Hepatocyte (in vitro differentiated cells): ENCODE measurements around the gene OR51G1.

Experiments
- CTCF ChIP-seq: fragments of 200-600 bp; sonication (generic); IDR thresholded peaks from 2 replicates; pipeline ENCODE4 v1.5.1; 2016; ENCODE audit warnings: antibody characterized with exemption, mild to moderate bottlenecking; ENCODE audit not compliant: poor library complexity
- EZH2 ChIP-seq: fragments of 200-600 bp; sonication (generic); IDR thresholded peaks from 2 replicates; pipeline ENCODE4 v1.6.1; 2016; ENCODE audit warnings: antibody characterized with exemption, mild to moderate bottlenecking, borderline replicate concordance

GRCh38 chr11:4936745-4937144 is 12.6 kb upstream of the OR51G1 start:
- no peak for TF ChIP-seq CTCF
- TF ChIP-seq EZH2: no peak
